T-helper 1 cell treated with Interleukin-12 subunit alpha and Interleukin-12 subunit beta and Interleukin-4 antibody, amounts not matched to agents 30 ng/mL and 1 ng/mL, for 36 hours (primary cell): ENCODE measurements around the gene XRRA1. TPM values are rescaled to one million over a fixed set of nuclear protein-coding genes. Genes with fewer than 3 reads are reported as not detected.
"Not testable (repeated sequence)": the region's sequence is repeated elsewhere in the genome, so short reads cannot be mapped to it uniquely, and the experiment has no call there.

Source experiments
- intact Hi-C: fragments of 100-400 bp; cut with micrococcal nuclease; formaldehyde crosslinking; loops from one replicate; pipeline ENCODE4 v1.15.1; 2024
- total RNA-seq: library from RNA; stranded (reverse); gene quantifications from 2 replicates; pipeline ENCODE4 v1.2.3, GENCODE V29; 2022

Gene XRRA1
- 8.7 and 12.2 TPM in 2 replicates for total RNA-seq

- intact Hi-C loops, result loop anchor here (1.0 to 10.0 kb wide), 14 partner anchors 11 to 1496 kb away; partner anchors contain the start of genes EMSY, GDPD5, LIPT2 and NEU3
Observed at GRCh38 chr11:74948898-74949752, at the start of gene XRRA1, which contains the start of gene SPCS2. Gene XRRA1, minus strand, starts transcription at chr11:74949091. Its CDS starts 8,213 bp downstream, at chr11:74940878. Gene SPCS2, plus strand, starts transcription at chr11:74949266. Its CDS starts 20 bp downstream, at chr11:74949286.

- intact Hi-C loops, result no loop called here
Observed at GRCh38 chr11:74992852-74993251, 44.0 kb upstream of the XRRA1 start.

GRCh38 chr11:74990941-74991340 lies 42.0 kb upstream of the XRRA1 start:
- intact Hi-C loops, result loop anchor here (1.0 kb wide), 1 partner anchor 251 kb away; no protein-coding TSS in a partner anchor

- intact Hi-C loops, result not testable (repeated sequence)
Observed at GRCh38 chr11:74990150-74990549, 41.3 kb upstream of the XRRA1 start.

GRCh38 chr11:74989260-74989638 lies 40.4 kb upstream of the XRRA1 start:
- intact Hi-C loops, result loop anchor here (1.0 to 2.0 kb wide), 3 partner anchors 154 to 590 kb away; partner anchors contain the start of genes PGM2L1 and RPS3

- intact Hi-C loops, result loop anchor here (1.0 to 2.0 kb wide), 7 partner anchors 39 to 1393 kb away; partner anchors contain the start of genes GVQW3, PGM2L1, RNF169 and RPS3
Observed at GRCh38 chr11:74988541-74989259, 39.8 kb upstream of the XRRA1 start, which contains the start of gene NEU3. Gene NEU3, plus strand, starts transcription at chr11:74988933. Its CDS starts 128 bp downstream, at chr11:74989061.

- intact Hi-C loops, result no loop called here
Observed at GRCh38 chr11:74984730-74985129, 35.8 kb upstream of the XRRA1 start.

GRCh38 chr11:74984070-74984469 lies 35.2 kb upstream of the XRRA1 start:
- intact Hi-C loops, result no loop called here

GRCh38 chr11:74981888-74982287 lies 33.0 kb upstream of the XRRA1 start:
- intact Hi-C loops, result no loop called here

GRCh38 chr11:74980634-74981033 lies 31.7 kb upstream of the XRRA1 start:
- intact Hi-C loops, result no loop called here

GRCh38 chr11:74978041-74978440 lies 29.1 kb upstream of the XRRA1 start:
- intact Hi-C loops, result no loop called here

- intact Hi-C loops, result no loop called here
Observed at GRCh38 chr11:74971424-74971823, 22.5 kb upstream of the XRRA1 start.

- intact Hi-C loops, result no loop called here
Observed at GRCh38 chr11:74970852-74971395, 22.0 kb upstream of the XRRA1 start.

GRCh38 chr11:74966651-74967050 lies 17.8 kb upstream of the XRRA1 start:
- intact Hi-C loops, result no loop called here

- intact Hi-C loops, result loop anchor here (1.0 kb wide), 1 partner anchor 11 kb away; the partner anchor contains the start of genes SPCS2 and XRRA1
Observed at GRCh38 chr11:74960128-74960527, 11.2 kb upstream of the XRRA1 start.

GRCh38 chr11:74957937-74958629 lies 9.2 kb upstream of the XRRA1 start:
- intact Hi-C loops, result no loop called here

GRCh38 chr11:74956397-74957015 lies 7.6 kb upstream of the XRRA1 start:
- intact Hi-C loops, result no loop called here

GRCh38 chr11:74954199-74954598 lies 5.3 kb upstream of the XRRA1 start:
- intact Hi-C loops, result no loop called here

- intact Hi-C loops, result no loop called here
Observed at GRCh38 chr11:74953451-74953850, 4.6 kb upstream of the XRRA1 start.

GRCh38 chr11:74952752-74953151 lies 3.9 kb upstream of the XRRA1 start:
- intact Hi-C loops, result no loop called here
